DMS 273 treated with DMSO at 0.1 percent for 48 hours (cell line): ENCODE results near the gene ASPM.
"Not testable (repeated sequence)": the region's sequence is repeated elsewhere in the genome, so short reads cannot be mapped to it uniquely, and the experiment has no call there.

Experiments
- DNase-seq: peaks from one replicate; lab custom pipeline; 2025; lab: John Stamatoyannopoulos, UW

Gene ASPM

GRCh38 chr1:197145446-197146024, 934 bp downstream of the ASPM start:
- DNase-seq, result no peak

- DNase-seq, result no peak
Observed at GRCh38 chr1:197144570-197145325, 1.7 kb downstream of the ASPM start.

- no peak for DNase-seq
Observed at GRCh38 chr1:197143276-197143675, 3.2 kb downstream of the ASPM start.

- no peak for DNase-seq
Observed at GRCh38 chr1:197141575-197141974, 4.9 kb downstream of the ASPM start.

- DNase-seq, result no peak
Observed at GRCh38 chr1:197140121-197140520, 6.3 kb downstream of the ASPM start.

GRCh38 chr1:197139169-197139568, 7.3 kb downstream of the ASPM start:
- no peak for DNase-seq

GRCh38 chr1:197137322-197137721, 9.1 kb downstream of the ASPM start:
- DNase-seq, result no peak

GRCh38 chr1:197130677-197131304, 15.7 kb downstream of the ASPM start:
- DNase-seq, result no peak

- no peak for DNase-seq
Observed at GRCh38 chr1:197129698-197130097, 16.8 kb downstream of the ASPM start.

GRCh38 chr1:197127246-197127912, 19.1 kb downstream of the ASPM start:
- no peak for DNase-seq

- no peak for DNase-seq
Observed at GRCh38 chr1:197126691-197127090, 19.8 kb downstream of the ASPM start.

GRCh38 chr1:197124376-197124775, 22.1 kb downstream of the ASPM start:
- no peak for DNase-seq

- no peak for DNase-seq
Observed at GRCh38 chr1:197116156-197116555, 30.3 kb downstream of the ASPM start.

- DNase-seq, result no peak
Observed at GRCh38 chr1:197106869-197107268, 39.6 kb downstream of the ASPM start.

- DNase-seq, result no peak
Observed at GRCh38 chr1:197103300-197103699, 43.2 kb downstream of the ASPM start.

- DNase-seq, result no peak
Observed at GRCh38 chr1:197101978-197102377, 44.5 kb downstream of the ASPM start.

GRCh38 chr1:197100677-197101076, 45.8 kb downstream of the ASPM start:
- no peak for DNase-seq

- DNase-seq, result no peak
Observed at GRCh38 chr1:197099444-197099843, 47.0 kb downstream of the ASPM start.

- DNase-seq, result not testable (repeated sequence)
Observed at GRCh38 chr1:197096971-197097370, 49.5 kb downstream of the ASPM start.

GRCh38 chr1:197096137-197096536, 50.3 kb downstream of the ASPM start:
- DNase-seq, result no peak

GRCh38 chr1:197093226-197093885, 53.1 kb downstream of the ASPM start:
- no peak for DNase-seq

GRCh38 chr1:197092491-197093023, 53.9 kb downstream of the ASPM start:
- DNase-seq, result no peak
